ENCODE data around the gene PLEKHG3. TPM values are rescaled to one million over a fixed set of nuclear protein-coding genes. Genes with fewer than 3 reads are reported as not detected.

PLEKHG3 gene
- total RNA-seq, 1 experiment from 2014 or later, result 75.3 TPM

DNA sequence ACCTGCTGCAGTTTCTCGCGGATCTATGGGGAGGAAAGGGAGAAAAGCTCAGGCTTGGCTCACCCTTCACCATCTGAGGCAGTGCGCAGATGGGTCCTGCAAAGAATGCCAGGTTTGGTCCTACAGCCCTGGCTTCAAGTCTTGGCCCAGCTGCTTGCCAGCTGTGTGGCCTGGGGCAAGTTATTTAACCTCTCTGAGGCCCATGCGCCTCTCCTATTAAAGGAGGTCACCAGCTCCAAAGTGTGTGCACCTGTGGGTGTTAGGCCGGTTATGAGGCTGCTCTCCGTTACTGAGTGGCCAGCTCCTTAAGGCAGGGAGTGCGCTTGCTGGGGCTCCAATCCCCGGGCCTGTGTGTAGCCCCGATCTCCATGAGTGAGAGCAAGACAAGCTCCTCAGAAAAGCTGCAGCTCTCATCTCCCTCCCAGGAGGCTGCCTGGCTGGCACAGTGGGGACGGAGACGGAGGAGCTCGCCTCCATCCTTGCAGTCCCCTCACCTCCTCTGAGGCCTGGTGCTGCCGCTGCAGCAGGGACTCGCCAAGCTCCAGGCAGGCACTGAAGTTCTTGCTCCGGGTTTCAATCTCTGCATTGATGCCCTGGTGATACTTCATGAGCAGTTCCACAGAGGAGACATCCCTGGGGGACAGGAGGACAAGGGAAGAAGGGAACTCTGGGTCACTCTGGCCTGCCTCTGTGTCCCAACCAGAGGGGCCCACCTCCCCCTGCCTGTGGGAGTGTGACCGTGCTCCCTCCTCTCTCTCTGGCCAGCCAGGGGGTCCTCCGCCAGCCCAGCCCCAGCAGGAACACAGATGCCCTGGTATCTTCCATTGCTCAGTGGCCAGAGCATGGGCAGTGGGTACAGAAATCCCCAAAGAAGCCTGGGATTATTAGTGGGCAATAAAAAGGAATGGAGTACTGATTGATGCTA, 65.1 kb downstream of the PLEKHG3 start (continued):
- TF ChIP-seq, protein P1, sequence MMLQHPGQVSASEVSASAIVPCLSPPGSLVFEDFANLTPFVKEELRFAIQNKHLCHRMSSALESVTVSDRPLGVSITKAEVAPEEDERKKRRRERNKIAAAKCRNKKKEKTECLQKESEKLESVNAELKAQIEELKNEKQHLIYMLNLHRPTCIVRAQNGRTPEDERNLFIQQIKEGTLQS (CRISPR knock-in tag; conservative IDR thresholded peaks at IDR 0.05), result no peak
- TF ChIP-seq CREM (CRISPR knock-in tag; IDR thresholded peaks at IDR 0.05) (no peak), NFYB (CRISPR knock-in tag; conservative IDR thresholded peaks at IDR 0.05; ENCODE audit: low read depth) (no peak)

DNA sequence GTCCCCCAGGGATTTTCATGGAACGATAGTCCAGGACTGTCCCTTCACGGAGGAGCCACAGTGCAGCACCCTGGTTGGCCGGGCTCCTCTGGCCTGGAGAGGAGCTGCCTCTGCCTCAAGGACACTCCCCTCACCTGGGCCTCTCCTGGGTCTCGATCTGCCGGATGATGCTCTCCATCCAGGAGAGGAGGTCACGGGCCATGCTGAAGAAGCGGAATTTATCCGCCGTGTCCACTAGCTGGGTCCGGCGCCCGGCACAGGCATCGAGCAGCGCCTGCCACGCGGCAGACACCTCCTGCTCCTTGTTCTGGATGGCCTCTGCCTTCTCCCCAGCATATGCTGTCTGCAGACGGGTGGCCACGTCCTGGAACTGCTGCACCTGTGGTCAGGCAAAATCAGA, 66.5 kb downstream of the PLEKHG3 start:
- no peak overlapping the region for H3K27ac Mint-ChIP-seq
- ATAC-seq, result no peak
- H3K9me3 Mint-ChIP-seq, result peaks cover 27% of the 10 kb centered on the region
- peaks cover 3% of the 10 kb centered on the region; the same call in 1 of the 2 replicates for H3K27me3 Mint-ChIP-seq (ENCODE audit: low read depth)
- TF ChIP-seq ZNF396 (CRISPR knock-in tag; IDR thresholded peaks at IDR 0.05; ENCODE audit: borderline replicate concordance) (no peak), CBFB (CRISPR knock-in tag; IDR thresholded peaks at IDR 0.05; ENCODE audit: low read depth) (no peak), PRRX2 (CRISPR knock-in tag; IDR thresholded peaks at IDR 0.05) (no peak), HMGA2 (CRISPR knock-in tag; IDR thresholded peaks at IDR 0.05) (no peak), TEAD4 (CRISPR knock-in tag; IDR thresholded peaks at IDR 0.05) (no peak), IRF2 (CRISPR knock-in tag; IDR thresholded peaks at IDR 0.05; ENCODE audit: borderline replicate concordance, low read depth) (no peak), ZNF416 (CRISPR knock-in tag; IDR thresholded peaks at IDR 0.05) (no peak), ATF1 (CRISPR knock-in tag; IDR thresholded peaks at IDR 0.05) (no peak), NR3C1 (CRISPR knock-in tag; conservative IDR thresholded peaks at IDR 0.05; ENCODE audit: low read depth) (no peak), CREB1 (CRISPR knock-in tag; IDR thresholded peaks at IDR 0.05) (no peak), FOXJ3 (CRISPR knock-in tag; IDR thresholded peaks at IDR 0.05; ENCODE audit: borderline replicate concordance) (no peak), GABPB1 (CRISPR knock-in tag; IDR thresholded peaks at IDR 0.05) (no peak), NR2C2 (CRISPR knock-in tag; IDR thresholded peaks at IDR 0.05) (no peak)
- TF ChIP-seq, protein P2, sequence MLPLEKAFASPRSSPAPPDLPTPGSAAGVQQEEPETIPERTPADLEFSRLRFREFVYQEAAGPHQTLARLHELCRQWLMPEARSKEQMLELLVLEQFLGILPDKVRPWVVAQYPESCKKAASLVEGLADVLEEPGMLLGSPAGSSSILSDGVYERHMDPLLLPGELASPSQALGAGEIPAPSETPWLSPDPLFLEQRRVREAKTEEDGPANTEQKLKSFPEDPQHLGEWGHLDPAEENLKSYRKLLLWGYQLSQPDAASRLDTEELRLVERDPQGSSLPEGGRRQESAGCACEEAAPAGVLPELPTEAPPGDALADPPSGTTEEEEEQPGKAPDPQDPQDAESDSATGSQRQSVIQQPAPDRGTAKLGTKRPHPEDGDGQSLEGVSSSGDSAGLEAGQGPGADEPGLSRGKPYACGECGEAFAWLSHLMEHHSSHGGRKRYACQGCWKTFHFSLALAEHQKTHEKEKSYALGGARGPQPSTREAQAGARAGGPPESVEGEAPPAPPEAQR (CRISPR knock-in tag; IDR thresholded peaks at IDR 0.05), result no peak
- TF ChIP-seq, protein P3, sequence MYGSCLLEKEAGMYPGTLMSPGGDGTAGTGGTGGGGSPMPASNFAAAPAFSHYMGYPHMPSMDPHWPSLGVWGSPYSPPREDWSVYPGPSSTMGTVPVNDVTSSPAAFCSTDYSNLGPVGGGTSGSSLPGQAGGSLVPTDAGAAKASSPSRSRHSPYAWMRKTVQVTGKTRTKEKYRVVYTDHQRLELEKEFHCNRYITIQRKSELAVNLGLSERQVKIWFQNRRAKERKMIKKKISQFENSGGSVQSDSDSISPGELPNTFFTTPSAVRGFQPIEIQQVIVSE (CRISPR knock-in tag; IDR thresholded peaks at IDR 0.05; ENCODE audit: borderline replicate concordance), result no peak
- TF ChIP-seq, protein P4, sequence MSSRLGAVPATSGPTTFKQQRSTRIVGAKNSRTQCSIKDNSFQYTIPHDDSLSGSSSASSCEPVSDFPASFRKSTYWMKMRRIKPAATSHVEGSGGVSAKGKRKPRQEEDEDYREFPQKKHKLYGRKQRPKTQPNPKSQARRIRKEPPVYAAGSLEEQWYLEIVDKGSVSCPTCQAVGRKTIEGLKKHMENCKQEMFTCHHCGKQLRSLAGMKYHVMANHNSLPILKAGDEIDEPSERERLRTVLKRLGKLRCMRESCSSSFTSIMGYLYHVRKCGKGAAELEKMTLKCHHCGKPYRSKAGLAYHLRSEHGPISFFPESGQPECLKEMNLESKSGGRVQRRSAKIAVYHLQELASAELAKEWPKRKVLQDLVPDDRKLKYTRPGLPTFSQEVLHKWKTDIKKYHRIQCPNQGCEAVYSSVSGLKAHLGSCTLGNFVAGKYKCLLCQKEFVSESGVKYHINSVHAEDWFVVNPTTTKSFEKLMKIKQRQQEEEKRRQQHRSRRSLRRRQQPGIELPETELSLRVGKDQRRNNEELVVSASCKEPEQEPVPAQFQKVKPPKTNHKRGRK (CRISPR knock-in tag; IDR thresholded peaks at IDR 0.05; ENCODE audit: borderline replicate concordance), result no peak
- TF ChIP-seq, protein P5, sequence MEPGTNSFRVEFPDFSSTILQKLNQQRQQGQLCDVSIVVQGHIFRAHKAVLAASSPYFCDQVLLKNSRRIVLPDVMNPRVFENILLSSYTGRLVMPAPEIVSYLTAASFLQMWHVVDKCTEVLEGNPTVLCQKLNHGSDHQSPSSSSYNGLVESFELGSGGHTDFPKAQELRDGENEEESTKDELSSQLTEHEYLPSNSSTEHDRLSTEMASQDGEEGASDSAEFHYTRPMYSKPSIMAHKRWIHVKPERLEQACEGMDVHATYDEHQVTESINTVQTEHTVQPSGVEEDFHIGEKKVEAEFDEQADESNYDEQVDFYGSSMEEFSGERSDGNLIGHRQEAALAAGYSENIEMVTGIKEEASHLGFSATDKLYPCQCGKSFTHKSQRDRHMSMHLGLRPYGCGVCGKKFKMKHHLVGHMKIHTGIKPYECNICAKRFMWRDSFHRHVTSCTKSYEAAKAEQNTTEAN (CRISPR knock-in tag; IDR thresholded peaks at IDR 0.05), result no peak
- TF ChIP-seq, protein P6, sequence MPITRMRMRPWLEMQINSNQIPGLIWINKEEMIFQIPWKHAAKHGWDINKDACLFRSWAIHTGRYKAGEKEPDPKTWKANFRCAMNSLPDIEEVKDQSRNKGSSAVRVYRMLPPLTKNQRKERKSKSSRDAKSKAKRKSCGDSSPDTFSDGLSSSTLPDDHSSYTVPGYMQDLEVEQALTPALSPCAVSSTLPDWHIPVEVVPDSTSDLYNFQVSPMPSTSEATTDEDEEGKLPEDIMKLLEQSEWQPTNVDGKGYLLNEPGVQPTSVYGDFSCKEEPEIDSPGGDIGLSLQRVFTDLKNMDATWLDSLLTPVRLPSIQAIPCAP (CRISPR knock-in tag; IDR thresholded peaks at IDR 0.05), result no peak
- ChIA-PET POLR2A (no interaction called here), CTCF (interaction anchor here (11.4 kb wide), 1 partner anchor 31 kb away, joined by 75 read pairs; no protein-coding TSS in a partner anchor)
- H3K4me1 Mint-ChIP-seq, result peaks cover 18% of the 10 kb centered on the region
- H3K36me3 Mint-ChIP-seq, result peaks cover 32% of the 10 kb centered on the region
- H3K4me3 Mint-ChIP-seq, result no peak overlapping the region
- no peak for DNase-seq (ENCODE audit: low spot score)

All from WTC11 (cell line).